Measurements from ENCODE around the gene AADAT.

The AADAT gene

GRCh38 chr4:170035845-170036244, 53.9 kb downstream of the AADAT start:
- in situ Hi-C loops (cut with HindIII; ENCODE audit: low sequenced_read_pairs) = no loop called here

GRCh38 chr4:170035231-170035630, 54.5 kb downstream of the AADAT start:
- in situ Hi-C loops (cut with HindIII; ENCODE audit: low sequenced_read_pairs) = no loop called here

GRCh38 chr4:170033999-170034398, 55.8 kb downstream of the AADAT start:
- in situ Hi-C loops (cut with HindIII; ENCODE audit: low sequenced_read_pairs) = no loop called here

GRCh38 chr4:170030121-170030520, 59.6 kb downstream of the AADAT start:
- in situ Hi-C loops (cut with HindIII; ENCODE audit: low sequenced_read_pairs) = no loop called here

GRCh38 chr4:170027181-170027829, 62.5 kb downstream of the AADAT start:
- in situ Hi-C loops (cut with HindIII; ENCODE audit: low sequenced_read_pairs) = loop anchor here (5.0 to 10.0 kb wide), 2 partner anchors 223 to 295 kb away; no protein-coding TSS in a partner anchor

GRCh38 chr4:170026253-170027021, 63.3 kb downstream of the AADAT start, which contains the start of gene MFAP3L:
Gene MFAP3L, minus strand, starts transcription at chr4:170026395. Its CDS starts 20,518 bp downstream, at chr4:170005877.
- in situ Hi-C loops (cut with HindIII; ENCODE audit: low sequenced_read_pairs) = loop anchor here (5.0 to 10.0 kb wide), 2 partner anchors 222 to 294 kb away; no protein-coding TSS in a partner anchor

- in situ Hi-C loops (cut with HindIII; ENCODE audit: low sequenced_read_pairs) = loop anchor here (5.0 to 10.0 kb wide), 2 partner anchors 221 to 293 kb away; no protein-coding TSS in a partner anchor
Observed at GRCh38 chr4:170025523-170026252, 64.1 kb downstream of the AADAT start.

- in situ Hi-C loops (cut with HindIII; ENCODE audit: low sequenced_read_pairs) = loop anchor here (10.0 kb wide), 1 partner anchor 217 kb away; no protein-coding TSS in a partner anchor
Observed at GRCh38 chr4:170022211-170022610, 67.5 kb downstream of the AADAT start.

GRCh38 chr4:170017252-170017651, 72.5 kb downstream of the AADAT start:
- in situ Hi-C loops (cut with HindIII; ENCODE audit: low sequenced_read_pairs) = no loop called here

- in situ Hi-C loops (cut with HindIII; ENCODE audit: low sequenced_read_pairs) = no loop called here
Observed at GRCh38 chr4:170015285-170015684, 74.5 kb downstream of the AADAT start.

GRCh38 chr4:170014359-170015011, 75.3 kb downstream of the AADAT start:
- in situ Hi-C loops (cut with HindIII; ENCODE audit: low sequenced_read_pairs) = no loop called here

- in situ Hi-C loops (cut with HindIII; ENCODE audit: low sequenced_read_pairs) = no loop called here
Observed at GRCh38 chr4:170012629-170012958, 77.2 kb downstream of the AADAT start.

GRCh38 chr4:170011921-170012628, 77.7 kb downstream of the AADAT start:
- in situ Hi-C loops (cut with HindIII; ENCODE audit: low sequenced_read_pairs) = no loop called here
